Measurements from ENCODE around the gene GCN1.

DNA sequence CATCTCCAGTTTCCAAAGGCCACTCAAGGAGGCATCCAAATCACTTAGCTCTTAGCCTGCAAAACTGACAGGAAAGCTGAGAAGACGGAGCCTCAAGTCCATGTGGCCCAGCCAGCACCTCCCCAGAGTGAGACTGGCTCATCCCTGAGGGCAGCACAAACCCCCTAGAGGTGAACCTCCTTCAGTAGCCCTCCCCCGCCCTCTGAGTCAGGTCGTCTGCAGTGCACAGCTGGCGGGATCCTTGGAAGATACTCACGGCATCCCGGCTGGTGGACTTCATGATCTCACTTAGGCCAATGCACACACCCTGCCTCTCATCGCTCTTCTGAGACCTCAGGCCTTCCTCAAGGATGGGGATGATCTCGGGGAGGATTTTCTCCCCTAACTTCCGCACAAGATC lies 53.9 kb downstream of the GCN1 start:
- TF ChIP-seq EZH2 (IDR thresholded peaks at IDR 0.05; ENCODE audit: low read length, unreplicated experiment) (no peak), EZH2phosphoT487 (IDR thresholded peaks at IDR 0.05; ENCODE audit: borderline replicate concordance, low read length) (no peak)
- TF ChIP-seq, protein P1, sequence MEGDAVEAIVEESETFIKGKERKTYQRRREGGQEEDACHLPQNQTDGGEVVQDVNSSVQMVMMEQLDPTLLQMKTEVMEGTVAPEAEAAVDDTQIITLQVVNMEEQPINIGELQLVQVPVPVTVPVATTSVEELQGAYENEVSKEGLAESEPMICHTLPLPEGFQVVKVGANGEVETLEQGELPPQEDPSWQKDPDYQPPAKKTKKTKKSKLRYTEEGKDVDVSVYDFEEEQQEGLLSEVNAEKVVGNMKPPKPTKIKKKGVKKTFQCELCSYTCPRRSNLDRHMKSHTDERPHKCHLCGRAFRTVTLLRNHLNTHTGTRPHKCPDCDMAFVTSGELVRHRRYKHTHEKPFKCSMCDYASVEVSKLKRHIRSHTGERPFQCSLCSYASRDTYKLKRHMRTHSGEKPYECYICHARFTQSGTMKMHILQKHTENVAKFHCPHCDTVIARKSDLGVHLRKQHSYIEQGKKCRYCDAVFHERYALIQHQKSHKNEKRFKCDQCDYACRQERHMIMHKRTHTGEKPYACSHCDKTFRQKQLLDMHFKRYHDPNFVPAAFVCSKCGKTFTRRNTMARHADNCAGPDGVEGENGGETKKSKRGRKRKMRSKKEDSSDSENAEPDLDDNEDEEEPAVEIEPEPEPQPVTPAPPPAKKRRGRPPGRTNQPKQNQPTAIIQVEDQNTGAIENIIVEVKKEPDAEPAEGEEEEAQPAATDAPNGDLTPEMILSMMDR (conservative IDR thresholded peaks at IDR 0.05; ENCODE audit: low read depth, low read length): no peak

All from PC-3 (cell line).